GM11168 (cell line): ENCODE data around the gene TECPR2.

Source experiments
- in situ Hi-C: fragments of 300-500 bp; cut with MboI; formaldehyde crosslinking; loops from one replicate; pipeline ENCODE4 v1.12.0; 2022; ENCODE audit warnings: low sequenced_read_pairs; ENCODE audit not compliant: unreplicated experiment

TECPR2 gene

GRCh38 chr14:102457509-102457908 is 94.8 kb downstream of the TECPR2 start:
- in situ Hi-C loops: no loop called here

- in situ Hi-C loops: no loop called here
Measured at GRCh38 chr14:102461490-102462338, 99.0 kb downstream of the TECPR2 start.

- in situ Hi-C loops: no loop called here
Measured at GRCh38 chr14:102462391-102462790, 99.7 kb downstream of the TECPR2 start.

- in situ Hi-C loops: no loop called here
Measured at GRCh38 chr14:102464006-102464405, 101.3 kb downstream of the TECPR2 start.

- in situ Hi-C loops: no loop called here
Measured at GRCh38 chr14:102464846-102465341, 102.2 kb downstream of the TECPR2 start.

- in situ Hi-C loops: no loop called here
Measured at GRCh38 chr14:102469261-102469660, 106.5 kb downstream of the TECPR2 start.

GRCh38 chr14:102471921-102472790 is 109.4 kb downstream of the TECPR2 start:
- in situ Hi-C loops: no loop called here

GRCh38 chr14:102472791-102473150 is 110.0 kb downstream of the TECPR2 start:
- in situ Hi-C loops: no loop called here

GRCh38 chr14:102473559-102473958 is 110.8 kb downstream of the TECPR2 start:
- in situ Hi-C loops: no loop called here

- in situ Hi-C loops: no loop called here
Measured at GRCh38 chr14:102474934-102475333, 112.2 kb downstream of the TECPR2 start.

- in situ Hi-C loops: no loop called here
Measured at GRCh38 chr14:102479107-102479506, 116.4 kb downstream of the TECPR2 start.

- in situ Hi-C loops: no loop called here
Measured at GRCh38 chr14:102479777-102480176, 117.0 kb downstream of the TECPR2 start.

GRCh38 chr14:102481371-102481770 is 118.6 kb downstream of the TECPR2 start:
- in situ Hi-C loops: no loop called here

- in situ Hi-C loops: no loop called here
Measured at GRCh38 chr14:102481791-102482238, 119.1 kb downstream of the TECPR2 start.

- in situ Hi-C loops: no loop called here
Measured at GRCh38 chr14:102484316-102484715, 121.6 kb downstream of the TECPR2 start.

- in situ Hi-C loops: no loop called here
Measured at GRCh38 chr14:102485693-102486512, 123.2 kb downstream of the TECPR2 start.

- in situ Hi-C loops: no loop called here
Measured at GRCh38 chr14:102486513-102487203, 123.9 kb downstream of the TECPR2 start.

- in situ Hi-C loops: no loop called here
Measured at GRCh38 chr14:102487204-102487577, 124.5 kb downstream of the TECPR2 start.

GRCh38 chr14:102490456-102490855 is 127.7 kb downstream of the TECPR2 start:
- in situ Hi-C loops: no loop called here

GRCh38 chr14:102491366-102491765 is 128.6 kb downstream of the TECPR2 start:
- in situ Hi-C loops: no loop called here
